HepG2 (cell line): ENCODE results near the gene CXXC5. TPM values are rescaled to one million over a fixed set of nuclear protein-coding genes. Genes with fewer than 3 reads are reported as not detected.

ENCODE experiments used
- AKAP8 ChIP-seq: sonication (generic); formaldehyde crosslinking; IDR thresholded peaks from 2 replicates; pipeline ENCODE4 v1.5.1; 2020; ENCODE audit warnings: mild to moderate bottlenecking, missing genetic modification reagents
- ARID4A ChIP-seq: sonication (generic); formaldehyde crosslinking; IDR thresholded peaks from 2 replicates; pipeline ENCODE4 v1.5.0; 2020; ENCODE audit warnings: mild to moderate bottlenecking, missing genetic modification reagents, borderline replicate concordance
- ARNT2 ChIP-seq: sonication (generic); formaldehyde crosslinking; IDR thresholded peaks from 2 replicates; pipeline ENCODE4 v1.8.0; 2022; ENCODE audit warnings: mild to moderate bottlenecking, low read depth, missing genetic modification reagents, moderate library complexity
- EEA1 ChIP-seq: sonication (generic); formaldehyde crosslinking; IDR thresholded peaks from 2 replicates; pipeline ENCODE4 v1.5.1; 2020; ENCODE audit warnings: mild to moderate bottlenecking, missing genetic modification reagents, borderline replicate concordance
- FOXK2 ChIP-seq: fragments of 450-650 bp; IDR thresholded peaks from 2 replicates; pipeline ENCODE4 v1.6.1; 2016
- HNF1B ChIP-seq: sonication (generic); formaldehyde crosslinking; IDR thresholded peaks from 2 replicates; pipeline ENCODE4 v1.5.1; 2020; ENCODE audit warnings: mild to moderate bottlenecking, moderate library complexity, missing genetic modification reagents
- HNRNPLL ChIP-seq: fragments of 200-400 bp; formaldehyde crosslinking; IDR thresholded peaks from 2 replicates; pipeline ENCODE4 v1.6.1; 2017; ENCODE audit warnings: mild to moderate bottlenecking, low read depth, low read length; ENCODE audit not compliant: poor library complexity, severe bottlenecking
- MTF1 ChIP-seq: sonication (generic); formaldehyde crosslinking; IDR thresholded peaks from 2 replicates; pipeline ENCODE4 v1.5.0; 2020; ENCODE audit warnings: missing genetic modification reagents
- NR2F6 ChIP-seq, 2 experiments: IDR thresholded peaks; 2 replicates each; pipeline ENCODE4 v1.6.1; 2016; ENCODE audit warnings: antibody characterized with exemption in 1 of 2, mild to moderate bottlenecking in 1 of 2
- RFX3 ChIP-seq: IDR thresholded peaks from 2 replicates; pipeline ENCODE4 v1.6.1; 2016; ENCODE audit warnings: missing biosample characterization, missing genetic modification reagents
- SNAI1 ChIP-seq: sonication (generic); formaldehyde crosslinking; IDR thresholded peaks from 2 replicates; pipeline ENCODE4 v1.5.0; 2020; ENCODE audit warnings: mild to moderate bottlenecking, missing genetic modification reagents, borderline replicate concordance
- TARDBP ChIP-seq: sonication (generic); formaldehyde crosslinking; IDR thresholded peaks from 2 replicates; pipeline ENCODE4 v1.8.0; 2022; ENCODE audit warnings: mild to moderate bottlenecking, missing genetic modification reagents
- ZFY ChIP-seq: sonication (generic); formaldehyde crosslinking; IDR thresholded peaks from 2 replicates; pipeline ENCODE4 v1.4.0; 2020; ENCODE audit warnings: missing genetic modification reagents
- ZIK1 ChIP-seq: sonication (generic); formaldehyde crosslinking; IDR thresholded peaks from 2 replicates; pipeline ENCODE4 v1.5.0; 2020; ENCODE audit warnings: mild to moderate bottlenecking, low read depth, missing genetic modification reagents, borderline replicate concordance
- ZNF138 ChIP-seq: sonication (generic); formaldehyde crosslinking; IDR thresholded peaks from 2 replicates; pipeline ENCODE4 v1.5.0; 2020; ENCODE audit warnings: mild to moderate bottlenecking, low read depth, missing genetic modification reagents
- ZNF160 ChIP-seq: sonication (generic); formaldehyde crosslinking; IDR thresholded peaks from 2 replicates; pipeline ENCODE4 v1.8.0; 2022; ENCODE audit warnings: mild to moderate bottlenecking, inconsistent platforms, missing genetic modification reagents
- ZNF503 ChIP-seq: sonication (generic); formaldehyde crosslinking; IDR thresholded peaks from 2 replicates; pipeline ENCODE4 v1.4.0; 2020; ENCODE audit warnings: missing genetic modification reagents
- ZNF773 ChIP-seq: sonication (generic); formaldehyde crosslinking; IDR thresholded peaks from 2 replicates; pipeline ENCODE4 v1.4.0; 2020; ENCODE audit warnings: missing genetic modification reagents, borderline replicate concordance
- polyA plus RNA-seq, 8 experiments: library from polyadenylated mRNA; depleted of rRNA in 3 of 8; stranded (reverse) in 7 of 8; unstranded in 1 of 8; fragments of >200 nt; fragmentation: Illumina TruSeq in 4 of 8; extraction: Trizol in 4 of 8; gene quantifications; 2 replicates each; pipeline versions ENCODE4 v1.2.1 to v1.2.3, GENCODE V29; 2011 to 2016; ENCODE audit warnings: low read depth in 4 of 8, missing spikeins in 1 of 8, mixed read lengths in 1 of 8; ENCODE audit not compliant: insufficient read depth in 1 of 8
- total RNA-seq, 5 experiments: library from RNA; depleted of rRNA; stranded (reverse); fragments of >200 nt; fragmentation: Illumina TruSeq; extraction: Trizol; gene quantifications; 2 replicates each; pipeline ENCODE4 v1.2.3, GENCODE V29; 2016; ENCODE audit warnings: low read depth in 1 of 5

CXXC5 gene
- total and polyA plus RNA-seq, 2 of the 13 experiments (the other 11 are each of a cell fraction or from before 2014, with no cell fraction given), result 32.3 to 33.0 TPM

- 0 out of 2 replicates have a peak, but pooled peaks have one; percentile 16 for TF ChIP-seq EEA1 (CRISPR knock-in tag)
- 0 out of 2 replicates have a peak, but pooled peaks have one; percentile 29 for TF ChIP-seq ZNF138
- no peak for TF ChIP-seq NR2F6 (IDR thresholded peaks at IDR 0.05)
- 0 out of 2 replicates have a peak, but pooled peaks have one; percentile 1 for TF ChIP-seq NR2F6 (CRISPR knock-in tag; IDR thresholded peaks at IDR 0.05)
- TF ChIP-seq HNRNPLL, result peak; percentile 79
- TF ChIP-seq ZNF160 (CRISPR knock-in tag), result 0 out of 2 replicates have a peak, but pooled peaks have one; percentile 54
- TF ChIP-seq ZNF773 (CRISPR knock-in tag), result 0 out of 2 replicates have a peak, but pooled peaks have one; percentile 38
- 0 out of 2 replicates have a peak, but pooled peaks have one; percentile 50 for TF ChIP-seq SNAI1 (CRISPR knock-in tag)
- TF ChIP-seq FOXK2, result no peak
- no peak for TF ChIP-seq ZIK1 (CRISPR knock-in tag)
- no peak for TF ChIP-seq ZNF503 (CRISPR knock-in tag)
- TF ChIP-seq ZFY (CRISPR knock-in tag), result peak; percentile 66
- peak; percentile 49; the same call in 1 of the 2 replicates for TF ChIP-seq ARNT2 (CRISPR knock-in tag)
- TF ChIP-seq RFX3 (CRISPR knock-in tag), result peak; percentile 27; the same call in 1 of the 2 replicates
- 0 out of 2 replicates have a peak, but pooled peaks have one; percentile 27 for TF ChIP-seq HNF1B (CRISPR knock-in tag)
- TF ChIP-seq ARID4A (CRISPR knock-in tag), result peak; percentile 28; the same call in 1 of the 2 replicates
- TF ChIP-seq AKAP8, result no peak
- peak; percentile 69 for TF ChIP-seq TARDBP (CRISPR knock-in tag)
- TF ChIP-seq MTF1, result no peak
Measured at GRCh38 chr5:139710319-139711066, 62.3 kb downstream of the CXXC5 start (continued).
